ENCODE measurements around the gene GSTA3. TPM values are rescaled to one million over a fixed set of nuclear protein-coding genes. Genes with fewer than 3 reads are reported as not detected.

GSTA3 gene
- total and polyA plus RNA-seq, 2 experiments from 2014 or later = not detected

DNA sequence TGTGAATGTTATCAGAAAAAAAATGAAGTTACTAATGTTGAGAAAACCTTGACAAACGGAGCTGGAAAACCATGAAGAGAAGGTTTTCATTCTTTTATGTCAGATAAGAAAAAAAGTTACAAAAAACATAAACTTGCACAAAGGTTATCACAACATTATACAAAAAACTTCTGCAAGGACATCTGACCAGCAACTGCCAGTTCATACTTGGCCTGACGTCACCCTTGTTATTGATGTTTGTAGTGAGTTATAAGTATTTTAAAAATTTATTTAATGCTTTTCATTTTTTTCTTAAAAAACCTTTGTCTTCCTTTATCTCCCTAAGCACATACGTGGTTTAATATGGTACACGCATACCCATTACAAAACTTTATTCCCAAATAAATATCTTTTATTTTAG, 16.3 kb downstream of the GSTA3 start (continued):
- TF ChIP-seq, protein P1, sequence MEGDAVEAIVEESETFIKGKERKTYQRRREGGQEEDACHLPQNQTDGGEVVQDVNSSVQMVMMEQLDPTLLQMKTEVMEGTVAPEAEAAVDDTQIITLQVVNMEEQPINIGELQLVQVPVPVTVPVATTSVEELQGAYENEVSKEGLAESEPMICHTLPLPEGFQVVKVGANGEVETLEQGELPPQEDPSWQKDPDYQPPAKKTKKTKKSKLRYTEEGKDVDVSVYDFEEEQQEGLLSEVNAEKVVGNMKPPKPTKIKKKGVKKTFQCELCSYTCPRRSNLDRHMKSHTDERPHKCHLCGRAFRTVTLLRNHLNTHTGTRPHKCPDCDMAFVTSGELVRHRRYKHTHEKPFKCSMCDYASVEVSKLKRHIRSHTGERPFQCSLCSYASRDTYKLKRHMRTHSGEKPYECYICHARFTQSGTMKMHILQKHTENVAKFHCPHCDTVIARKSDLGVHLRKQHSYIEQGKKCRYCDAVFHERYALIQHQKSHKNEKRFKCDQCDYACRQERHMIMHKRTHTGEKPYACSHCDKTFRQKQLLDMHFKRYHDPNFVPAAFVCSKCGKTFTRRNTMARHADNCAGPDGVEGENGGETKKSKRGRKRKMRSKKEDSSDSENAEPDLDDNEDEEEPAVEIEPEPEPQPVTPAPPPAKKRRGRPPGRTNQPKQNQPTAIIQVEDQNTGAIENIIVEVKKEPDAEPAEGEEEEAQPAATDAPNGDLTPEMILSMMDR (conservative IDR thresholded peaks at IDR 0.05; ENCODE audit: low read depth in 2 of 2) = no peak

DNA sequence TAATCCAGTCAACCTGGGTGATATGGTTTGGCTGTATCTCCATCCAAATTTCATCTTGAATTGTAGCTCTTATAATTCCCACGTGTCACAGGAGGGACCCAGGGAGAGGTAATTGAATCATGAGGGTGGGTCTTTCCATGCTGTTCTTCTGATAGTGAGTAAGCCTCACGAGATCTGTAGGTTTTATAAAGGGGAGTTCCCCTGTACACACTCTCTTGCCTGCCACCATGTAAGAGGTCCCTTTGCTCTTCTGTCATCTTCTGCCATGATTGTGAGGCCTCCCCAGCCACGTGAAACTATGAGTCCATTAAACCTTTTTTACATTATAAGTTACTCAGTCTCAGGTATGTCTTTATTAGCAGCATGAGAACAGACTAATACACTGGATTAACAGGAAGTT, 19.5 kb downstream of the GSTA3 start:
- ATAC-seq (no peak), DNase-seq (ENCODE audit: low spot score) (no peak)
- Mint-ChIP-seq H3K4me1 (no peaks in the 10 kb centered on the region), H3K27me3 (ENCODE audit: insufficient read depth, low read depth, poor library complexity) (no peaks in the 10 kb centered on the region), H3K27ac (no peak overlapping the region), H3K9me3 (no peaks in the 10 kb centered on the region; the same call in 2 of the 3 replicates), H3K36me3 (ENCODE audit: low read depth) (no peaks in the 10 kb centered on the region), H3K4me3 (no peak overlapping the region)
- Histone ChIP-seq H3K36me3 (ENCODE audit: insufficient read depth) (no peaks in the 10 kb centered on the region), H4K20me1 (replicated peaks; ENCODE audit: insufficient read depth) (no peaks in the 10 kb centered on the region), H3K9me2 (ENCODE audit: insufficient read depth) (peaks cover 9% of the 10 kb centered on the region; the same call in 1 of the 2 replicates), H3K27ac (ENCODE audit: low read depth) (no peak overlapping the region), H3K4me2 (no peak overlapping the region), H2AFZ (no peak overlapping the region), H3K27me3 (ENCODE audit: insufficient read depth) (no peaks in the 10 kb centered on the region), H3F3A (replicated peaks; ENCODE audit: low read depth) (no peaks in the 10 kb centered on the region), H3K79me2 (replicated peaks; ENCODE audit: insufficient read depth) (no peaks in the 10 kb centered on the region), H3K4me1 (ENCODE audit: insufficient read depth) (no peaks in the 10 kb centered on the region), H3K4me3 (no peak overlapping the region)
- TF ChIP-seq, protein P2, sequence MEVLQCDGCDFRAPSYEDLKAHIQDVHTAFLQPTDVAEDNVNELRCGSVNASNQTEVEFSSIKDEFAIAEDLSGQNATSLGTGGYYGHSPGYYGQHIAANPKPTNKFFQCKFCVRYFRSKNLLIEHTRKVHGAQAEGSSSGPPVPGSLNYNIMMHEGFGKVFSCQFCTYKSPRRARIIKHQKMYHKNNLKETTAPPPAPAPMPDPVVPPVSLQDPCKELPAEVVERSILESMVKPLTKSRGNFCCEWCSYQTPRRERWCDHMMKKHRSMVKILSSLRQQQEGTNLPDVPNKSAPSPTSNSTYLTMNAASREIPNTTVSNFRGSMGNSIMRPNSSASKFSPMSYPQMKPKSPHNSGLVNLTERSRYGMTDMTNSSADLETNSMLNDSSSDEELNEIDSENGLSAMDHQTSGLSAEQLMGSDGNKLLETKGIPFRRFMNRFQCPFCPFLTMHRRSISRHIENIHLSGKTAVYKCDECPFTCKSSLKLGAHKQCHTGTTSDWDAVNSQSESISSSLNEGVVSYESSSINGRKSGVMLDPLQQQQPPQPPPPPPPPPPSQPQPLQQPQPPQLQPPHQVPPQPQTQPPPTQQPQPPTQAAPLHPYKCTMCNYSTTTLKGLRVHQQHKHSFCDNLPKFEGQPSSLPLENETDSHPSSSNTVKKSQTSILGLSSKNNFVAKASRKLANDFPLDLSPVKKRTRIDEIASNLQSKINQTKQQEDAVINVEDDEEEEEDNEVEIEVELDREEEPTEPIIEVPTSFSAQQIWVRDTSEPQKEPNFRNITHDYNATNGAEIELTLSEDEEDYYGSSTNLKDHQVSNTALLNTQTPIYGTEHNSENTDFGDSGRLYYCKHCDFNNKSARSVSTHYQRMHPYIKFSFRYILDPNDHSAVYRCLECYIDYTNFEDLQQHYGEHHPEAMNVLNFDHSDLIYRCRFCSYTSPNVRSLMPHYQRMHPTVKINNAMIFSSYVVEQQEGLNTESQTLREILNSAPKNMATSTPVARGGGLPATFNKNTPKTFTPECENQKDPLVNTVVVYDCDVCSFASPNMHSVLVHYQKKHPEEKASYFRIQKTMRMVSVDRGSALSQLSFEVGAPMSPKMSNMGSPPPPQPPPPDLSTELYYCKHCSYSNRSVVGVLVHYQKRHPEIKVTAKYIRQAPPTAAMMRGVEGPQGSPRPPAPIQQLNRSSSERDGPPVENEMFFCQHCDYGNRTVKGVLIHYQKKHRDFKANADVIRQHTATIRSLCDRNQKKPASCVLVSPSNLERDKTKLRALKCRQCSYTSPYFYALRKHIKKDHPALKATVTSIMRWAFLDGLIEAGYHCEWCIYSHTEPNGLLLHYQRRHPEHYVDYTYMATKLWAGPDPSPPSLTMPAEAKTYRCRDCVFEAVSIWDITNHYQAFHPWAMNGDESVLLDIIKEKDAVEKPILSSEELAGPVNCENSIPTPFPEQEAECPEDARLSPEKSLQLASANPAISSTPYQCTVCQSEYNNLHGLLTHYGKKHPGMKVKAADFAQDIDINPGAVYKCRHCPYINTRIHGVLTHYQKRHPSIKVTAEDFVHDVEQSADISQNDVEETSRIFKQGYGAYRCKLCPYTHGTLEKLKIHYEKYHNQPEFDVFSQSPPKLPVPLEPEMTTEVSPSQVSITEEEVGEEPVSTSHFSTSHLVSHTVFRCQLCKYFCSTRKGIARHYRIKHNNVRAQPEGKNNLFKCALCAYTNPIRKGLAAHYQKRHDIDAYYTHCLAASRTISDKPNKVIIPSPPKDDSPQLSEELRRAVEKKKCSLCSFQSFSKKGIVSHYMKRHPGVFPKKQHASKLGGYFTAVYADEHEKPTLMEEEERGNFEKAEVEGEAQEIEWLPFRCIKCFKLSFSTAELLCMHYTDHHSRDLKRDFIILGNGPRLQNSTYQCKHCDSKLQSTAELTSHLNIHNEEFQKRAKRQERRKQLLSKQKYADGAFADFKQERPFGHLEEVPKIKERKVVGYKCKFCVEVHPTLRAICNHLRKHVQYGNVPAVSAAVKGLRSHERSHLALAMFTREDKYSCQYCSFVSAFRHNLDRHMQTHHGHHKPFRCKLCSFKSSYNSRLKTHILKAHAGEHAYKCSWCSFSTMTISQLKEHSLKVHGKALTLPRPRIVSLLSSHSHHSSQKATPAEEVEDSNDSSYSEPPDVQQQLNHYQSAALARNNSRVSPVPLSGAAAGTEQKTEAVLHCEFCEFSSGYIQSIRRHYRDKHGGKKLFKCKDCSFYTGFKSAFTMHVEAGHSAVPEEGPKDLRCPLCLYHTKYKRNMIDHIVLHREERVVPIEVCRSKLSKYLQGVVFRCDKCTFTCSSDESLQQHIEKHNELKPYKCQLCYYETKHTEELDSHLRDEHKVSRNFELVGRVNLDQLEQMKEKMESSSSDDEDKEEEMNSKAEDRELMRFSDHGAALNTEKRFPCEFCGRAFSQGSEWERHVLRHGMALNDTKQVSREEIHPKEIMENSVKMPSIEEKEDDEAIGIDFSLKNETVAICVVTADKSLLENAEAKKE (CRISPR knock-in tag; IDR thresholded peaks at IDR 0.05) = no peak
- TF ChIP-seq, protein P3, sequence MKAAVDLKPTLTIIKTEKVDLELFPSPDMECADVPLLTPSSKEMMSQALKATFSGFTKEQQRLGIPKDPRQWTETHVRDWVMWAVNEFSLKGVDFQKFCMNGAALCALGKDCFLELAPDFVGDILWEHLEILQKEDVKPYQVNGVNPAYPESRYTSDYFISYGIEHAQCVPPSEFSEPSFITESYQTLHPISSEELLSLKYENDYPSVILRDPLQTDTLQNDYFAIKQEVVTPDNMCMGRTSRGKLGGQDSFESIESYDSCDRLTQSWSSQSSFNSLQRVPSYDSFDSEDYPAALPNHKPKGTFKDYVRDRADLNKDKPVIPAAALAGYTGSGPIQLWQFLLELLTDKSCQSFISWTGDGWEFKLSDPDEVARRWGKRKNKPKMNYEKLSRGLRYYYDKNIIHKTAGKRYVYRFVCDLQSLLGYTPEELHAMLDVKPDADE (IDR thresholded peaks at IDR 0.05) = no peak
- TF ChIP-seq ZNF114 (CRISPR knock-in tag; IDR thresholded peaks at IDR 0.05) (no peak), EZH2 (IDR thresholded peaks at IDR 0.05; ENCODE audit: low read depth, unreplicated experiment) (no peak), CREB1 (CRISPR knock-in tag; IDR thresholded peaks at IDR 0.05; ENCODE audit: low read depth) (no peak), STAT1 (IDR thresholded peaks at IDR 0.05; ENCODE audit: unreplicated experiment) (no peak), EZH2phosphoT487 (IDR thresholded peaks at IDR 0.05; ENCODE audit: unreplicated experiment) (no peak), POLR2AphosphoS5 (IDR thresholded peaks at IDR 0.05; ENCODE audit: low read depth) (no peak)
- TF ChIP-seq, protein P4, sequence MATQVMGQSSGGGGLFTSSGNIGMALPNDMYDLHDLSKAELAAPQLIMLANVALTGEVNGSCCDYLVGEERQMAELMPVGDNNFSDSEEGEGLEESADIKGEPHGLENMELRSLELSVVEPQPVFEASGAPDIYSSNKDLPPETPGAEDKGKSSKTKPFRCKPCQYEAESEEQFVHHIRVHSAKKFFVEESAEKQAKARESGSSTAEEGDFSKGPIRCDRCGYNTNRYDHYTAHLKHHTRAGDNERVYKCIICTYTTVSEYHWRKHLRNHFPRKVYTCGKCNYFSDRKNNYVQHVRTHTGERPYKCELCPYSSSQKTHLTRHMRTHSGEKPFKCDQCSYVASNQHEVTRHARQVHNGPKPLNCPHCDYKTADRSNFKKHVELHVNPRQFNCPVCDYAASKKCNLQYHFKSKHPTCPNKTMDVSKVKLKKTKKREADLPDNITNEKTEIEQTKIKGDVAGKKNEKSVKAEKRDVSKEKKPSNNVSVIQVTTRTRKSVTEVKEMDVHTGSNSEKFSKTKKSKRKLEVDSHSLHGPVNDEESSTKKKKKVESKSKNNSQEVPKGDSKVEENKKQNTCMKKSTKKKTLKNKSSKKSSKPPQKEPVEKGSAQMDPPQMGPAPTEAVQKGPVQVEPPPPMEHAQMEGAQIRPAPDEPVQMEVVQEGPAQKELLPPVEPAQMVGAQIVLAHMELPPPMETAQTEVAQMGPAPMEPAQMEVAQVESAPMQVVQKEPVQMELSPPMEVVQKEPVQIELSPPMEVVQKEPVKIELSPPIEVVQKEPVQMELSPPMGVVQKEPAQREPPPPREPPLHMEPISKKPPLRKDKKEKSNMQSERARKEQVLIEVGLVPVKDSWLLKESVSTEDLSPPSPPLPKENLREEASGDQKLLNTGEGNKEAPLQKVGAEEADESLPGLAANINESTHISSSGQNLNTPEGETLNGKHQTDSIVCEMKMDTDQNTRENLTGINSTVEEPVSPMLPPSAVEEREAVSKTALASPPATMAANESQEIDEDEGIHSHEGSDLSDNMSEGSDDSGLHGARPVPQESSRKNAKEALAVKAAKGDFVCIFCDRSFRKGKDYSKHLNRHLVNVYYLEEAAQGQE (IDR thresholded peaks at IDR 0.05; ENCODE audit: unreplicated experiment) = no peak
- TF ChIP-seq, protein P1 (conservative IDR thresholded peaks at IDR 0.05; ENCODE audit: low read depth in 2 of 2) = no peak

All from GM23338 (cell line).